Glomerular endothelial cell (primary cell): ENCODE data around the gene METTL22. TPM values are rescaled to one million over a fixed set of nuclear protein-coding genes. Genes with fewer than 3 reads are reported as not detected.

ENCODE experiments used
- DNase-seq: peaks from one replicate; pipeline ENCODE4 v3.0.0-alpha.2; 2011; ENCODE audit warnings: low read depth, low spot score; ENCODE audit errors: extremely low read depth
- total RNA-seq: library from RNA; depleted of rRNA; stranded (reverse); fragments of >200 nt; gene quantifications from 2 replicates; pipeline ENCODE4 v1.2.3, GENCODE V29; 2015

METTL22 gene
- total RNA-seq, 1 donor from 2014 or later, result 22.1 TPM

DNA sequence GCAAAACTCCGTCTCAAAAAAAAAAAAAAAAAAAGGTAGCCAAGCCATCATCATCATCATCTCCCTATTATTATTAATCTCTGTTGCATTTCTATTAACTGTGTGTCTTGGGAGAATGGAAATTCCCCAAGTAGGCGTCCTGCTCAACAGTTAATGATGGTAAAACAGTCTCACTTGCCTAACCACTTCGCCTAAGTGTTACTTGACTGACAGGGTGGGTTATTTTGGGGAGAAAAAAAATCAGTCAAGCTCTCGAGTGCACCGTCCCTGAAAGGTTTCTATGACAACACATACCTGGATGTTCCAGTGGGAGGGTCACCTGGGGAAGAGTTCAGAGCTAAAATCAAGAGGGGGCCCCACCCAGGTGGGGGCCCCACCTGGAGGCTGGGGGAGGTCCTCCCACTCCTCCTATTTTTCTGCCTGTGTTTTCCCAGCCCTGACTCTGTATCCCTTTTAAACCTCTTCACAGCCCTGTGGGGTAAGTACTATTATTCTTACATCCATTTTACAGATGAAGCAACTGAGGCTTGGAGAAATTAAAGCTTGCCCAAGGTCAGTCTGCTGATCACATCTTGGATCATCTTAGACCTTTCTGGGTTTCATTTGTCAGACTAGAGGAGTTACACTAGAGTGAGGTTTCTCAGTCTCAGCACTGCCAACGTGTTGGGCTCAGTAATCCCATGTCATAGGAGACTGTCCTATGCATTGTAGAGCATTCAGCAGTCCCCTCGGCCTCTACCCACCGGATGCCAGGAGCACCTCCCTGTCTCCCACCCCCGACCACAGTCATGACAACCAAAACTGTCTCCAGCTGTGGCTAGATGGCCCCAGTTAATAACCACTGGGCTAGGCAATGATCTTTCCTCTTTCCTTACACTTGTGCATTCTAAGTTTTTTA is 41.9 kb downstream of the METTL22 start:
- no peak for DNase-seq

DNA sequence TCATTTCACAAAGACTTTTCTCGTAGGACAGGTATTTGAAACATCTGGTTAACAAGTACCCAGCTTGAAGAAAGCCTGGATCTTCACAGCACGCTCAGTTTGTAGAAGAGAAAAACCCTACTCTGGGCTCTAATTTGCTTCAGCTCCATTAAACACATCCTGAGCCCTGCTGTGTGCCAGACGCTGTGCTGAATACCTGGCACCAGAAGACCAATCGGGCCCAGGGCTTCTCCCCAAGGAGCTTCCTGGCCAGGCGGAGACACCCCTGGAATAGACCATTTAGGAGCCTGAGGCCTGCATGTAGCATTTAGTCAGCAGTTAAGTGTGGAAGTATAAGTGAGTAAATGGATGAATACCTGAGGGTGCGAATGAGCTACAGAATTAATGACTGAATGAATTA is 44.0 kb downstream of the METTL22 start:
- no peak for DNase-seq

DNA sequence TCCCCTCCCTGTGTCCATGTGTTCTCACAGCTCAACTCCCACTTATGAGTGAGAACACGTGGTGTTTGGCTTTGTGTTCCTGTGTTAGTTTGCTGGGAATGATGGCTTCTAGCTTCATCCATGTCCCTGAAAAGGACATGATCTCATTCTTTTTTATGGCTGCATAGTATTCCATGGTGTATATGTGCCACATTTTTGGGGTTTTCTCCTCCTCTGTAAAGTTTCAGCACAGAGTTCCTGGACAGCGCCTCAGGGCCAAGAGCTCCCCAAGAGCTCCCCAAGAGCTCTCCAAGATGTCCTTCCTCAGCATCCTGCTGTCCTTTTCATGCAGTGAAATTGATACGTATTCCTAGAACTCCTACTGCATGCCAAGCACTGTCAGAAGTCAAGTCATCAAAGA is 46.0 kb downstream of the METTL22 start:
- DNase-seq, result no peak

DNA sequence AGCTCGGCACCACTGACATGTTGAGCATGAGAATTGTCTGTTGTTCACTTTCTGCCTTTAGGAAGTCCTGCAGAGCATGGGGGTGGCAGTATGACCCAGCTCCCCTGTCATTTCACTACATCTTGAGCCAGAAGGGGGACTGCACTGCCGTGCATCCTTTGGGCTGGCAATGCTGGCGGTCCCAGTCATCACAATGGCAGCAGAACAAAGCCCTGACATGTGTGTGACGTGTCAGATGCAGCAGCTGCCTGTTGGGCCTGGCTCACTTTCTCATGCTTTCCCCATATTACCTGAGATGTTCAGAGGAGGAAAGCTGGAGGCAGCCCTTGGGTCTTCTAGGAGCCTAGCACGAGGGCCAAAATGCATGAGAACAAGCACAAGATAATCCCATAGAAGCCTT is 46.6 kb downstream of the METTL22 start:
- DNase-seq, result no peak

DNA sequence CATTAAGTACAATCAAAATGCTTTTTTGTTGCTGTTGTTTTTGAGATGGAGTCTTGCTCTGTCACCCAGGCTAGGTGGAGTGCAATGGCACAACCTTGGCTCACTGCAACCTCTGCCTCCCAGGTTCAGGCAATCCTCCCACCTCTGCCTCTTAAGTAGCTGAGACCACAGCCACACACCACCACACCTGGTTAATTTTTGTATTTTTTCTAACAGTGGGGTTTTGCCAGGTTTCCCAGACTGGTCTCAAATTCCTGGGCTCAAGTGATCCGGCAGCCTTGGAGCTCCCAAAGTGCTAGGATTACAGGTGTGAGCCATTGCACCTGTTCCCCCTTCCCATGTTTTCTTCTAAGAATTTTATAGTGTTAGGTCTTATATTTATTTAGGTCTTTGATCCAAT is 48.0 kb downstream of the METTL22 start:
- no peak for DNase-seq

DNA sequence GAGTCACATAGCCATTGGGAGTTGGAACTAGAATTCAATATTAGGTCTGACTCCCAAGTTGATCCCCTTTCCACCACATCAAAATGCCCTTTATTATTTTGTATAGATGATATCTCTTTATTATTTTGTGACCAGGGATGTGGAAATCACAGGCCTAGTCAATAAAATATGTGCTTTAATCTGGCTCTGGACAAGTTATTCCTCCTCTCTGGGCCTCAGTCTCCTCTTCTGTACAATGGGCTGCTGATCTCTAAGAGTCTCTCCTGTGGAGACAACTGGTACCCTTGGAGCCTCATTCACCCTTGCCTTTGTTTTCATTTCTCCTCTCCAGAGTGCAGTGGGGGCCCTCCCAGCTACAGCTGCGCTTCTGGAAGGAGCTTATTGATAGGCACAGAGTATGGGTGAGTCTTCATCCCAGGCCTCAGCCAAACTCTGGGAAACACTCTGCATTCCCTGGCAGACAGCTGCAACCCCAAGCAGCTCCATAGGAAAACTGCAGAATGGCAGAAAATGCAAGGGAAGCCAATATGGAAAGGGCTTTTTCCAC is 48.6 kb downstream of the METTL22 start:
- no peak for DNase-seq

DNA sequence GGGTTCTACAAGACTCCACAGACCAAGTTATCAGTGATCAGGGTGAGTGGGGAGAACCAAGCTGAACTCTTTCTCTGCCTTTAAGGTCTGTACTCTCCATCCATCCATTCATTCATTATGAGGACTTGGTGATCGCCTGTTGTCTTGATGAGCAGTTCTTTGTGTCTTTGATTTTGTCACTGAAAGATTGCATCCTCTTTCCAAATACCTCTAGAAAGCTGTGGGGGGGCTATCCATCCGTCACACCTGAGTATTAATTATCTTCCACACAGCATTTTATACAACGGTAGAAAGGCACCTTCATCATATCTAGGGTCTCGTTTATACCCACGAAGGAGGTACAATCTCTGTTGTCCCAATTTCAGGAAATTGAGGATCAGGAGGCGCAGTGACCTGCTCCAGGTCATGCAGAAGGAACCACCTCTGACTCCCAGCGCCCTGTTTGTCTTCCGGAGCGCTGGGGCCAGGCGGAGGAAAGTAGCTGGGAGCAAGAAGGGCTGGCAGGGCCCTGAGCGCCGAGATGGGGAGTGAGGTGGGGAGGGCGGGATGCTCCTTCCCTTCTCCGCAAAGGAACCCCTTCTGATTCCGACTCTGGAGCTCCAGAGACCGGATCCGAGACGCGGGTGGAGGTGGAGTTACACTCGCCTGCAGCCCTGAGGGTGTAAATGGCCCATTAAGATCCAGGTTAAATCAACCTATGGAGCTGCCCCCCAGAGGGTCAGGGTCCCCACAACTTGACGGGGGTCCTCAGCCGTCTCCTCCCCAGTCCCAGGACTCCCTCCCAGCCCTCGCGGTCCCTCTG is 52.3 kb downstream of the METTL22 start:
- no peak for DNase-seq

DNA sequence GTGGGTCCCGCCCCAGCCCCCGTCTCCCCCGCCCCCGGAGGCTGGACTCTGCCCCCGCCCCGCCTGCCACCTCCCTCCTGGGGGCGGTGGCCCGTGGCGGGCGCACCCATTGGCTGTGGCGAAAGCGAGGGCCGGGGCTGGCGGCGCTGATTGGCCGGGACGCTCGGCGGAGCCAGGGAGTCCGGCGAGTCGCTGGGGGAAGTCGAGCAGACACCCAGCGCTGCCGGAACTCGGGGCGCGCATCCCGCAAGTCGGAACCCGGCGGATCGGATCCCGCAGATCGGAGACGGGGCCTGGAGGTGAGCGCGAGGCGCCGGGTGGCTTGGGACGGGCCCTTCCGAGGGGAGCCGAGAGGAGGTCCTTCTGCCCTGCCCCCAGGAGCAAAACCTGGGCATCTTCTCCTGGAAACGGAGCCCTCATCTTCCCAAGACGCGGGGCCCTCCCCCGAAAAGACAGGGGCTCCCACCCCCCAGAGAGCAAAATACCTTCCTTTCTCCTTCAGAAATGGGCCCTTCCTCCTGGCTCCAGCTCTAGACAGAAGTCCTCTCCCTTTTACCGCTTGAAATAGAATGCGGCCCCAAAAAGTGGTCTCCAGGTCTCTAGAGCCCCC is 53.0 kb downstream of the METTL22 start, which contains the start of gene ABAT:
Gene ABAT (plus strand): TSS at position 205 of the 610 bp plus-strand sequence. CDS start 61,123 bp downstream, outside the sequence.
- DNase-seq, result no peak

DNA sequence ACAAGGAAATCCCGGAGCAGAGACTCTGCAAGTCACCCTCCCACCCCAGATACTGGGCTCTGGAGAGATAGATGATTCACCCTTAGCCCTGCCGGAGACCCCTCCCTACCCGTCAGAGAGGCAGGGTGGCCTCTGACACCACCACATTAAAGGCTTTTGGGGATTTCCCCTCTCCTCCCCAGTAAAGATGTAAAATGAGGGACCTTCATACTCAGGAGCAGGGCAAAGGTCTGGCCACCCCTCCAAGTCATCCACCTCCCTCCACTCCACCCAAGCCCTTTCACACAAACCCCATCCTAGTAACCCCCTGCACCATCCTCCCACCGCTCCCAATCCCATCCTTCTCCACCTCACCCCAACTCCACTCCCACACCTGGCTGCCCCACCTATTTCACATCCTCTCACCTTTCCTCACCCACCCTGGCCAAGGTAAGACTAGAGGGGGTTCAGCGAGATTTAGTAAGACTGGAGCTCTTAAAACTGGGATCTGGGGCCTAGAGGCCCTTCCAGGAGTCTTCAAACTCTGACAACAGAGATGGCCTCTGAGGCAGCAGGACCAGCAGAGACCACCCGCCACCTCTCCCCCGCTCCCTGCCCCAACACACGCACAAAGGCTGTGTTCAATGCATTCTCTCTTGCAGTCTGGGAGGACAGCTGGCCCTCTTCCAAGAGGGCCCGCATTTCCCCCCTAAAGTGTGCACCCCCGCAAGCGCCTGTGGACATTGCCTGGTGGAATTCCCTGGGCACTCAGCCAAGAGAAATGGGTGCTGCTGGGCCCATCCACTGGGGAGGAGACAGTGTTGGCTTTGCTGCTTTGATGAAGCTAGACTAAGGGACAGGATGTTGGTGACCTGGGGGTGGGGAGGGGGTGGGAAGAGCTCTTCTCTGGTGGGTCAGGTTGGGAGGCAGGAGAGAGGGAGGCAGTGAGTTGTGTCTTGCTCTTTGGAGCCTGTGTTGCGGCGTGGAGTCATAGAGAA is 54.0 kb downstream of the METTL22 start:
- DNase-seq, result no peak

DNA sequence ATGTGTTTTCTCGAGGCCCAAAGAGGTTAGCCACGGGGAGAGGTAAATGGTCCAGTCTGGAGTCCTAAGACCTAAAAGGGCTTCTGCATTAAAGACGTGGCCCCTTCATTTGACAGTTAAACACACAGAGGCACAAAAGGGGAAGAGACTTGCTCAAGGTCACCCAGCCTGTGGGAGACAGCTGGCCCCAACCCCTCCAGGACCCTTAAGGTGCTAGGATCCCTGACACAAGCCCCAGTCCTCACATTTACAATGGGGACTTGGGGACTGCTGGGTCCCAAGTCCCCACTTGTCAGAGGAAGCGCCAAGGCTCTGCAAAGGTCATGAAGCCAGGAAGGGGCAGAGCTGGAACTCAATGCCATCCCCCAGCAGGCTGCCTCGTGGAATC is 54.7 kb downstream of the METTL22 start:
- DNase-seq, result no peak

DNA sequence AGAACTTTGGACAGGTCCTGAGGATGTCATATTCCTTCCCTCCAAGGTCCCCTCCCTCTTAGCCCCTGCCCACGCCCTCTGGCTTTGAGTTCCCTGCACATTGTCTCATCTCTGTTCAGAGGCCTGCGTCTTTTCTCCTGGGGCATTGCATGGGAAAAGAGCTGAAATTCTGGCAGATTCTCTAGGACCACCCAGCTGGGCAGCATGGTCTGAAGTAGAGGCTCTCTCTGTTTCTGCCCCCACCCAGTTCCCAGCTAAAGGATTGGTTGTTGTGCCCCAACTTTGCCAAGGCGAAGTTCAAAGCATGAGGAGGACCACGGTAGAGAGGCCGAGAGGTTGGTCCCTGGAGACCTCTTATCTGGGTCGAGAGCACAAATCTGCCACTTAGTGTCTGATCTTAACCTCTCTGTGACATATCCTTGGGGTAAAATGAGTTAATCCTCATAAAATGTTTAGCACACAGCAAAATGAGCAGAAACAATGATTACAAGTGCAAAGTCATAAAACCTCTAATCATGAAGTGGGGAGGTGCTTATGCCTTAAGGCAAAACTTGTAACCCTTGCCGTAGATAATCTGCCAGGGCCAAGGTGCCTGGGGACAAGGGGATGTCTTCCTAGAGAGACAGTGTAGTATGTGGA is 55.4 kb downstream of the METTL22 start:
- no peak for DNase-seq

DNA sequence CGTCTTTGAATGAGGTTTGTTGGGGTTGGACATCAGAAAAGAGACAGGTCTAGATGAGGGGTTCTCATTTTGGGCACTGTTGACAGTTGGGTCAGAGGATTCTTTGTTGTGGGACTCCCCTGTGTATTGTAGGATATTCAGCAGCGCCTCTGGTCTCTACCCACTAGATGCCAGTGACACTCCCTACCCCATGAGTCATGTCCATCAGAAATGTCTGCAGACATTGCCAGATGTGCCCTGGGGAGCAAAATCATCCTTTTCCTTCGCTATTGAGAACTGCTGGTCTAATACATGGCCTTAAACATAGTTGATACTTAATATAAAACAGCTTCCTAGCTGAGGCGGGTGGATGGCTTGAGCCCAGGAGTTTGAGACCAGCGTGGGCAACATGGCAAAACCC is 56.0 kb downstream of the METTL22 start:
- no peak for DNase-seq

DNA sequence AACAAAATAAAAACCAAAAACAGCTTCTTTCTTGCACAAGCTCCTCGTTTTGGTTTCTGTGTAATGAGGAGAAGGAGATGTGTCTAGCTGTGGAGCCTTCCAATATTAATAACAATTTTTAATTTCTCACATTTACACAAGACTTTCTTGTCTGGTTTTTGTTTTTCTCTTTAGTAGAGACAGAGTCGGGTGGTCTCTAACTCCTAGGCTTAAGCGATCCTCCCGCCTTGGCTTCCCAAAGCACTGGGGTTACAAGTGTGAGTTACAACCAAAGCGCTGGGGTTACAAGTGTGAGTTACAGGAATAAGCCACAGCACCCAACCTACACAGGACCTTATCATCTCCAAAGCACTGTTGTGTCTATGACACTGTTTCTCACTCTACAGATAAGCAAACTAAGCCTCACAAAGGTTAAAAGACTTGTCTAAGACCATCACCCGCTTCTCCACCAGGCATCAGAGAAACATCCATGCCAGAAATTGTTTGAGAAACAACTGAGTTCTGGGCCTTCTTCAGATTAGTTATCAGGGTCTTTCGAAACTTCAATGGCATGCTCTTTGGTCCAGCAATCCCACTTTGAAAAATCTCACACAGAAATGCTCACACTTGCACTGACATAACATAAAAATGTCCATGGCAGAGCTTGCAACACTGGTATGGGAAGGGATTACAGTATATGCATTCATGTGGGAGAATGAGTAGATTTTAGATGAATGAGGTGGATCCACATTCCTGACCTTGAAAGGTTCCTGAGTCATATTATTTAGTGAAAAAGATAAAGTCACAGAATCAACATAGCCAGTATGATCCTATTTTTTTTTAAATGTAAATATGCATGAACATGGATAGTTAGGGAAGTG is 56.8 kb downstream of the METTL22 start:
- no peak for DNase-seq

DNA sequence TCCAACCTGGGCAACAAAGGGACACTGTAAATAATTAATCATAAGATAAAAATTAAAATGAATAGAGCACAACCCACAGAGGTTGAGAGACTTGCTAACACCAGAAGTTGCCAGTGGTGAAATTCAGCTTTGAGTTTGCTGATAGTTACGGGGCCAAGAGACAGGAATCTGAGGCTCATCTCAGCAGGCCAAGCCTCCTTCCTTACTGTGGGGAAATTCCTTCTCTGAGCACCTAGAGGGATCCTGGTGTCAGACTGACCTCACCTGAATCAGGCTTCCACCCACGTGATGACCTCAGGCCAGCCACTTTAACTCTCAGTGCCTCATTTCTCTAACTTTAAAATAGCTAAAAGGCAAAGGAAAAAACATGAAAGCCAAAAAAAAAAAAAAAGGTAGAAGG is 57.7 kb downstream of the METTL22 start:
- no peak for DNase-seq

DNA sequence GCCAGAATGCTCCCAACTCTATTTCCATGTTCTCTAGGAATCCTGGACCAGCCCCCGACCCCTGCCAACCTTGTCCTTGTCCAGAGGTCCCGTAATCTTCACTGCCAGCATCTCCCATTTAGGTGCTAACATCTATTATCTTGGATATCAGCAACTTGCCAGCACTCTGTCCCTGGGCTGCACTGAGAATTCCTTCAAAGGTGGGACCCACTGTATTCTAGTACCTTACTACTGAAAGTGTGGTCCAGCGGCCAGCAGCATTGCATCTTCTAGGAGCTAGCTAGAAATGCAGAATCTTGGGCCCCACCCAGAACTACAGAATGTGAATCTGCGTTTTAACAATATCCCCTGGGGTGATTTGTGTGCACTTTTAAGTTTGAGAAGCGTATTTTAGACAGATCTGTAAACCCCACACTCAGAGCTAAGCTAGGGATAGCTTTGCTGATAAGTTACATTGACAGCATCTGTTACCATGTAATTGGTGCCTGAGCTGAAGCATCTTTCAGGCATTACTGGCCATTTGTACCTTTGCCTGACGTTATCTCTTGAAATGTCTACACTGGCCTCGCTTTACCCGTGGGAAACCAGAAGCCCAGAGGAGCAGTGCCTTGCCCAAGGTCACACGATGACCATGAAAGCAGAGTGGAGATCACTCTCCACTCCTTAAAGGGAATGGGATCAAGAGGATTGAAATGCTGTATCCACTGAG is 61.2 kb downstream of the METTL22 start:
- no peak for DNase-seq

DNA sequence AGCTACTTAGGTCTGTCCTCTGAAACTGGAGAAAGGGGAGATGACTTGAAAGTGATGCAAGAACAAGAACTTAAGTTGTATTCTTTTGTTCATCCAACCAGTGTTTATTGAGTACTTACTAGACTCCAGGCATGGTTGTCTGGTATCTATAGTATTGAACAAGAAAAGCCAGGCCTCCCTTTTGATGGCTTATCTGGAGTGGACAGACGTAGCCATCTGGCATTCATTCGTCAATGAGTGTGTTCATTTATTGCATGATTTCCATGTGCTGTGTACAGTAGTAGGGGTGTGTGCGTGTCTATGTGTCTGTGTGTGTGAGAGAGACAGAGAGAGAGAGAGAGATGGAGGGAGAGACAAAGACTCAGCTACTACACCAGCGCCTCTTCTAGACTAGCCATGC is 62.1 kb downstream of the METTL22 start:
- no peak for DNase-seq

DNA sequence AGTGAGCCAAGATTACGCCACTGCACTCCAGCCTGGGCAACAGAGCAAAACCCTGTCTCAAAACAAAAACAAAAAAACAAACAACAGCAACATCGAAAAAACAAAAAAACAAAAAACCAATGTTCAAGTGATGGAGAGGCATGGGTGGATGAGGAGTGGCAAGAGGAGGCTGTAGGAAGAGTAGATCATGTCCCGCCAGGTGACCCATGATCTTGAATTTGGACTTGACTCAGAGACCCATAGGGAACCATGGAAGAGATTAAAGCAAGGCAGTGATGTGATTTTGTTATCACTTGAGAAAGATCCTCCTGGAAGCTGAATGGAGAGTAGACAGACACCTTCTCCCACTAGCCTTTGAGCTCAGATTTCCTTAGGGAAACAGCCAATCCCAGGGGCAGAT is 64.1 kb downstream of the METTL22 start:
- DNase-seq, result no peak

DNA sequence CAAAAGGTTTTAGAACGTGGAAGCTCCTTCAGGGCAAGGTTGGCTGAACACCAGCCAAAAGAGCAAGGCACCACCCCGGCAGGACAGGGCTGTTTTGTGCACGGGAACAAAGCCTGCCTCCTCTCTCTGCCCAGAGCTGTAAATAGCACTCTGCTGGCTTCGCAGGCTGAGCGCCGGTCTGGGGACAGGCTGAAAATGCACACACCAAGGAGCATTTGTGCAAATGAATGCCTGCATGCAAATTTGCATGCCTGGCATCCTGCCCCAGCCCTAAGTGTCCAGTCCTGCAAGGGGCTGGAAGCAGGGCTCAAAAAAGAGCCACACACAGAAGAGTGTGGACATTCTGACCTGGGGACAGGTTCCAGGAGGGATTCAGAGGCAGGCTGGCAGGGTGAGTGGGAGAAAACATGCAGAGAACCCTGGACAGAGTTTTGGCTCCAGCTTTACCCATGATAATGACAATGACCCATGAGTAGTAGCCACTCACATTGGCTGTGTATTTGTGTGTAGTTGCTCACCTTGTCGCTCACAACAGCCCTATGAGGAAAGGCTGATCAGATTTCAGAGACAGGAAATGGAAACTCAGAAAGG is 64.6 kb downstream of the METTL22 start:
- no peak for DNase-seq
